Vagina (tissue), 2 donors: ENCODE measurements around the gene MCRS1.
"Not testable (repeated sequence)": the region's sequence is repeated elsewhere in the genome, so short reads cannot be mapped to it uniquely, and the experiment has no call there.

Source experiments
- POLR2A ChIP-seq, 2 donors: fragments of 450-650 bp; IDR thresholded peaks; one replicate each; pipeline ENCODE4 v1.6.1; 2017; ENCODE audit warnings: antibody characterized with exemption in 2 of 2, mild to moderate bottlenecking in 2 of 2, moderate library complexity in 2 of 2
- POLR2AphosphoS5 ChIP-seq, 2 donors: sonication (generic); formaldehyde crosslinking; IDR thresholded peaks; one replicate each; pipeline ENCODE4 v1.9.0; 2017; ENCODE audit warnings: antibody characterized with exemption in 2 of 2, mild to moderate bottlenecking in 2 of 2, low read depth in 1 of 2; ENCODE audit not compliant: insufficient read depth in 1 of 2
- TF ChIP-seq, protein P1 (sequence below), 3 experiments: fragments of 450-650 bp in 2 of 3; fragments of 200-600 bp in 1 of 3; sonication (generic) in 1 of 3; IDR thresholded peaks; one replicate each; pipeline ENCODE4 v1.5.1; 2017 to 2019; ENCODE audit warnings: antibody characterized with exemption in 3 of 3, mild to moderate bottlenecking in 2 of 3, moderate library complexity in 2 of 3

GRCh38 chr12:49509681-49510080, 58.3 kb downstream of the MCRS1 start:
- TF ChIP-seq, protein P1, sequence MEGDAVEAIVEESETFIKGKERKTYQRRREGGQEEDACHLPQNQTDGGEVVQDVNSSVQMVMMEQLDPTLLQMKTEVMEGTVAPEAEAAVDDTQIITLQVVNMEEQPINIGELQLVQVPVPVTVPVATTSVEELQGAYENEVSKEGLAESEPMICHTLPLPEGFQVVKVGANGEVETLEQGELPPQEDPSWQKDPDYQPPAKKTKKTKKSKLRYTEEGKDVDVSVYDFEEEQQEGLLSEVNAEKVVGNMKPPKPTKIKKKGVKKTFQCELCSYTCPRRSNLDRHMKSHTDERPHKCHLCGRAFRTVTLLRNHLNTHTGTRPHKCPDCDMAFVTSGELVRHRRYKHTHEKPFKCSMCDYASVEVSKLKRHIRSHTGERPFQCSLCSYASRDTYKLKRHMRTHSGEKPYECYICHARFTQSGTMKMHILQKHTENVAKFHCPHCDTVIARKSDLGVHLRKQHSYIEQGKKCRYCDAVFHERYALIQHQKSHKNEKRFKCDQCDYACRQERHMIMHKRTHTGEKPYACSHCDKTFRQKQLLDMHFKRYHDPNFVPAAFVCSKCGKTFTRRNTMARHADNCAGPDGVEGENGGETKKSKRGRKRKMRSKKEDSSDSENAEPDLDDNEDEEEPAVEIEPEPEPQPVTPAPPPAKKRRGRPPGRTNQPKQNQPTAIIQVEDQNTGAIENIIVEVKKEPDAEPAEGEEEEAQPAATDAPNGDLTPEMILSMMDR (IDR thresholded peaks at IDR 0.05) = not testable (repeated sequence)
- not testable (repeated sequence) for TF ChIP-seq POLR2A (IDR thresholded peaks at IDR 0.05); POLR2AphosphoS5 (IDR thresholded peaks at IDR 0.05; ENCODE audit: insufficient read depth in 1 of 2, low read depth in 1 of 2)
